ENCODE results near the gene LMO3.

The LMO3 gene

GRCh38 chr12:16599081-16599480, 6.9 kb downstream of the LMO3 start:
- no peak for DNase-seq

- no peak for DNase-seq
These were observed 11.2 kb downstream of the LMO3 start for GRCh38 chr12:16594797-16595196.

DNA sequence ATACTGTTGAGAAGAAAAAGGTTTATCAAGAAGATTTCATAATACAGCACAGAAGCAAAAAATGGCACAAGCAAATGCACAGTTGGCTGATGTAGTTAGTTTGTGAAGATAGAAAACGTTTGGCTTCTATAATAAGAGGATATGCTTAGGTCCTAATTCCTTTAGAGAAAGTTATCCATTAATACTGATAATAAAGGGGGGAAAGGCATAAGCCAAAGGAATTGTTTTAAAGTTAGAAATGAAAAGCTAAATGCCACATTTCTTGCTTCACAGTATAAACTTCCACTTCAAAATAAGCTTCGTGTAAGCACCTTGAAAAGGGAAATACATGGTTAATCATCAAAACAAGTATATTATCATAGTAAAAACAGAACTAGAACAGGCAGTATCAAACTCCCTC, 12.4 kb downstream of the LMO3 start:
- no peak for DNase-seq

DNA sequence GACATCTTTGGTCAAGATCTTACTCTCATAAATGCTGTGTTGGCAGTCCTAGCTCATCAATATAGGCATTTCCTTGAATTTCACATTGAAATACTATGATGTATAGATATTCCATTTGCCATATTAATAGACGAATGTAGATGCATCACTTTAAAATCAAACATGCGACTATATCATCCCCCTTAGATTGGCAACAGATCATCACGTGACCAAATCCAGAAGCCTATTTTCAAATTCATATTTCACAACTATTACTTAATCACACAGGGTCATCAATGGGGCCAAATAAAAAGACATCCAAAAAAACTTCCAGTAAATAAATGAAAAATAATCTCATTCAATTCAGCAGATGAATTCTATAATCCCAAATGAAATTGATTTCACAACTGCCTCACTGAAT, 15.3 kb downstream of the LMO3 start:
- DNase-seq: no peak

GRCh38 chr12:16588812-16589211, 17.1 kb downstream of the LMO3 start:
- no peak for DNase-seq

GRCh38 chr12:16587514-16587913, 18.4 kb downstream of the LMO3 start:
- DNase-seq: no peak

DNA sequence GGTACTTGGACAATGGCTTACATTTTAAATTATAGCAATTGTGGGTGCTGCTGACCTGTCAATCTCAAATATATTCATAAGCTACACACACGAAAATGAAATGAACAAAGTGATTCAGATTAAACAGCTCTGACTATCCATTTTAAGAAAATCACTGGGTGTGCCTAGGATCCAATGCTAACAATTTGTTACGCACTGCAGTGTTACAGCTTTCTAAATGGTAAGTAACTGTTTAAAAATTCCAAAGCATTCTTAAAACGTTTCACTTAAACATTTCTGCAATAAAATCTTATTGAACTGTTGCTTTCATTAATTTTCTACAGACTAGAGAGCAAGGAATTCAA, 18.9 kb downstream of the LMO3 start:
- DNase-seq: no peak

GRCh38 chr12:16586350-16587109, 19.4 kb downstream of the LMO3 start:
- DNase-seq: no peak

DNA sequence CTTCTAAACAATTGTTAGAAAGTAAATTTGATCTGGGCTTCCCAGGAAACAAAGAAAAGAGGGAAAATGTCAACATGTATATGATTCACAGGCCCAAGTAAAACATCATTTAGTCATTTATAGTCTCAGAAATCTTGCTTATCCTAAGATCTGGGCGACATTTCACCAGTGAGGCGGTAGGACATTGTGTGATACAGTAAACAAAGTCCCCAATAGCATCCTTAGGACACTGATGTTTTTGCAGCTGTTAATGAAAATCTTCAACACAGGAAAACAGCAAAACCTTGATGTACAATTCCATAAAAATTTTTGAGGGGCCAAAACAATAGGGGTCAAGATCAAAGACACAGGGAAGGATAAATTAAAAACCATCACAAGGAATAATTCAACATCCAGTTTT, 20.2 kb downstream of the LMO3 start:
- no peak for DNase-seq

DNA sequence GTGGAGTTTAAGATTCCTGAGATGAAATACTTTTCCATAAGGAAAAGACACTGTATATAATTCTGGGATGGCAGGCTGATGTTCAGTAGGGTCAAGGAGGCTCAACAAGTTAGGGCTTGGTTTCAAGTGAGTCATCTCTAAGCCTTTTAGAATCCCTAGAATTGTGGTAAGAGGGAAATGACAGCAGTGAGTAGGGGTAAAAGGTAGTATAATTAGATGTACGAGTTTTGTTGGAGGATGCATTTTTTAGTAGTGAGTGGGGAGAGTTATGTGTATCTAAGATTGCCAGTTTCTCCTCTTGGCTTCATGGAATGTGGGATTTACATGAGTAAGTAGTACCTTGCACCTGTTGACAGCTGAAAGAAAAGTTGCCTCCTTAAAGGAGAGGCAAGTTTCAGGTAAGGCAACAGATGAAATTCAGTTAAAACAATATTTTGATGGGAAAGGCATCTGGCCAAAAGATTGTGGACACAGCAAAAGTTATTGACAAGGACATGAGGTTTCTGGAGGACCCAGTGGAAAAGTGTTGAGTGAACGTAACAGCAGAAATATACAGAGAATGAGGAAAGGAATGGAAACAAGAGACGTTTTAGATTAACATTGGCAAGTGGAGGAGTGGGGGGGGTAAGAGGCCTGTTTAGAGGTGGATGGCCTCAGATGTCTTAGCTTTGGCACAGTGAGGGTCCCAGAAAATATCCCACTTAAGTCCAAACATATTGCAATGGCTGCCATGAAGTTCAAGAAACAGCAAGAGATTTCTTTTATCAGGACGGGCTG, 21.8 kb downstream of the LMO3 start:
- no peak for DNase-seq

- DNase-seq: no peak
These were observed 24.5 kb downstream of the LMO3 start for GRCh38 chr12:16581416-16581815.

- DNase-seq: no peak
These were observed 26.9 kb downstream of the LMO3 start for GRCh38 chr12:16579041-16579440.

DNA sequence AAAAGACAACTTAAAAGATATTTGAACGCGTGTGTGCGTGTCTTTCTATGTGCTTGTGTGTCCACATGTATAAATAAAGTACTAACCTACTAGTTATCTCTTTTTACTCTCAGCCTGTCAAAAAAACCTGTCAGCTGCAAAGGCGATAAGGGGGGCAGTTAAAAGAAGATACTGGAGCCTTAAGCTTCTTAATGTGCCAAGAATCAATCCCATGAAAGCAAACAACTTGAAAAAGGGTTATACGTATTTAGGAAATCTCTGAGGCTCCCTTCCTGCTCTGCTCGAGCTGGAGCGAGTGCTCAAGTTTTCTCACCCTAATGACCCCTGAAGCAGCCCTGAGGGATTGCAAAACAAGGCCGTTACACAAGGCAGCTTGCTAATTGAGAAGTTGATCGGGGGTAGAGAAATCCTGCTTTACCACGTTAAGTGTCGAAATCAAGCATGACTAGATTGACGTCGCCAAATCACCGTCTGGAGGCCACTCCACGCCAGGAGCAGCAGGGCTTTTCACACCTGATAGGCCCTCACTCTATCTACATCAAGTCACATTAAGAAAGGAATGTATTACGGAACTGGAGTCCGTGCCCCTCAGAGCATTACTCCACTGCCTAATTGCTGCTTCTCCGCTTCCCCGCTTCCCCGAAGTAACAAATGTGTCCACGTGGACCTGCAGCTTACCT, 32.4 kb downstream of the LMO3 start:
- no peak for DNase-seq

DNA sequence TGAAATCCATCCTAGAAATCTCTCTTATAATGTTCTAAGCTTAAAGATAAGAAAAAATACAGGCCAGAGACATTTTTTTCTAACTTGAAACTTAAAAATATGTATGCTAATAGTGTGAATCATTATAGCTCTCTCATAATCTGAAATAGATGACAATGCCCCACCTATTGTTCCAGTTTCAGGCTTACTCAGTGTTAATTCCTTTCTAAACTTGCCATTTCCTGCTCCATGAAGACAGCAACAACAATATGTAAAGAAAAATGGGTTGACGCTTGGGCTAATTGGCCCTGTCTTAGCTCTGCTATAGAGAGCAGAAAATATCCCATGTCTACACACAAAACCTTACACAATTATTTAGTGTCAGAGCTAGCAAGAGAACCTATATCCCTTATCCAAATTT, 37.1 kb downstream of the LMO3 start:
- DNase-seq: no peak

DNA sequence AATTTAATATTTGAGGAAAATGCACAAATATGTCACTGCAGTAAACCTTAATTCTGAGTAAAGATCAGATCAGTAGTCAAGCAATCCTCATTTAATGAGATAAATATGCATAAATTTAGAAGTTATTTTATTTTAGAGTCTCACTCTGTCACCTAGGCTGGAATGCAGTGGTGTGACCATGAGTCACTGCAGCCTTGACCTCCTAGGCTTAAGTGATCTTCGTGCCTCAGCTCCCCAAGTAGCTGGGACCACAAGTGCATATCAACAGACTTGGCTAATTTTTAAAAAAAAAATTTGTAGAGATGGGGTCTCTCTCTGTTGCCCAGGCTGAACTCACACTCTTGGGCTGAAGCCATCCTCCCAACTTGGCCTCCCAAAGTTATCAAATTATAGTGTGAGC, 41.3 kb downstream of the LMO3 start:
- DNase-seq: no peak

- DNase-seq: no peak
These were observed 42.5 kb downstream of the LMO3 start for GRCh38 chr12:16563504-16563903.

- no peak for DNase-seq
These were observed 43.0 kb downstream of the LMO3 start for GRCh38 chr12:16562921-16563320.

DNA sequence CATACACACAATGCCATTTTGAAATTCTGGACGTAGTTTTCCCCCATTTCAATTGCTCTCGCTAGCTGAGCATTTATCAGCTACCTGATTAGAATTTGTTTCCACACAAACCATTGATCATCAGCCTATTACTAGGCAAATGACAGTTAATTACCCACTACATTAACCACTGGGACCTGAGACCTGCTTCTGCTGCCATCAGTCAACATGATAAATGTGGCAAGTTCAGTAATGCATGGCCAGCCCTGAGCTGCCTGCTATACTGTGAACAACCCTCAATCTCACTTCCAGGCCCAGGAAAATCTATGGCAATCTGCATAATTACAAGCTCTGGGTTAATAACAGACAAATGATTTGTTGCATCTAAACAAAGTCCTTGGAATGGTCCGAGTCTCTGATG, 43.5 kb downstream of the LMO3 start:
- DNase-seq: no peak

GRCh38 chr12:16560273-16560672, 45.7 kb downstream of the LMO3 start:
- no peak for DNase-seq

GRCh38 chr12:16555630-16556029, 50.3 kb downstream of the LMO3 start:
- no peak for DNase-seq

GRCh38 chr12:16553457-16553856, 52.5 kb downstream of the LMO3 start:
- DNase-seq: no peak

DNA sequence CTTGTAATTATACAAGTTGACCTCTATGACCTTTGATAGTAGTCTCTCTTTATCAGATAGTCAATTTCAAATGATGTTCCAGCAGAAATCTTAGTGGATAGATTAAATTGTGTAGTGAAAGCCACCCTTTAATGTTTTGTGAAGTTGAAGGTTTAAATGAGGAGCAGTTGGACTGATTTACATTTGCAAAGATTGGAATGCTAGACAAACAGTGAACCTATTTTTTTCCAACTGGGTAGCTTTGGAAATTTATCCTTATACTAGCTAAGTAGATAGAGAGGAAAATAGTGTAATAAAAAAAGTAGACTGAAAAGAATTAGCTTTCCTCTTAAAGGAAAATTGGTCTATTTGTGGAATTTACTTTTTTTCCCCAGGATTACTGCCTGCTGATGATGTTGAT, 53.7 kb downstream of the LMO3 start:
- DNase-seq: no peak

DNA sequence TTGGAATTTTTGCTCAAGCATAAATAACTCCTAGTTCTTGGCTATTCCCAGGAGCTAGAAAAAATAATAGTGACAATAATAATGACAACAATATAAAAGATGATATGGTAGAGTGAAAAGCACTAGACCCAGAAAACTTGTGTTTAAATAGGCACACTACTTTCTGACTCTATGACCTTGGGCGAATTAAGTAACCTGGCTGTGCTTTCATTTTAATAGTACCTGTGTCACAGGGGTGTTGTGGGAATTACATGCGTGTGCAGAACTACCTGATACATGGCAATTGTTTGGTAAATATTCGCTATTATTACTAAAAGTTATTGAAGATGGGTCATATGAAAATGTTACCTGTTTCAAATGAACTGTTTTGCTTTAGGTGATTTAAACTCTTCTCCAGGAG, 60.1 kb downstream of the LMO3 start:
- DNase-seq: no peak

GRCh38 chr12:16542586-16542985, 63.4 kb downstream of the LMO3 start:
- DNase-seq: no peak
